Ishikawa (cell line): ENCODE results near the gene MCM9.

Experiments used
- CEBPB ChIP-seq: IDR thresholded peaks from 2 replicates; pipeline ENCODE4 v1.6.1; 2012
- CREB1 ChIP-seq: IDR thresholded peaks from 2 replicates; pipeline ENCODE4 v1.6.1; 2012; ENCODE audit warnings: low read depth
- EGR1 ChIP-seq: IDR thresholded peaks from 2 replicates; pipeline ENCODE4 v1.6.1; 2012
- EP300 ChIP-seq: IDR thresholded peaks from 2 replicates; pipeline ENCODE4 v1.6.1; 2012; ENCODE audit warnings: borderline replicate concordance
- NFIC ChIP-seq: IDR thresholded peaks from 2 replicates; pipeline ENCODE4 v1.6.1; 2012
- TAF1 ChIP-seq: IDR thresholded peaks from 2 replicates; pipeline ENCODE4 v1.6.1; 2012; ENCODE audit warnings: low read depth, mild to moderate bottlenecking
- TEAD4 ChIP-seq: IDR thresholded peaks from 2 replicates; pipeline ENCODE4 v1.6.1; 2012
- YY1 ChIP-seq: IDR thresholded peaks from 2 replicates; pipeline ENCODE4 v1.6.1; 2012; ENCODE audit warnings: low read depth
- TF ChIP-seq, protein P1 (sequence below): IDR thresholded peaks from 2 replicates; pipeline ENCODE4 v1.6.1; 2012; ENCODE audit warnings: low read depth, mild to moderate bottlenecking
- TF ChIP-seq, protein P2 (sequence below): IDR thresholded peaks from 2 replicates; pipeline ENCODE4 v1.6.1; 2012

DNA sequence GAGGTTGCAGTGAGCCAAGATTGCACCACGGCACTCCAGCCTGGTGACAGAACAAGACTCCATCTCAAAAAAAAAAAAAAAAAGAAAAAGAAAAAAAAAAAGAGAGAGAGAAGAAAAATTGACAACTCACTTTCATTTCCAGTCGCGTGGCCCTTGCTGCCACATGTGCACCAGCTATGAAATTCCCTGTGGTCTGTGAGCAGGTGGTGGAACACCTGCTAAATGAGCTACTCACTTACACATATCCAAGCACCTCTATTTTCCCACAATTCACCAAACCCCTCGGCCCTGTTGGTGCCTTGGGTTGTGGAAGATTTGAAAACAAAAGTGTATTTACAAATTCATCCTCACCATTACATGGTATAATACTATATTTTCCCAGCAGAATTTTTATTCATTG lies 146.3 kb downstream of the MCM9 start:
- TF ChIP-seq, protein P1, sequence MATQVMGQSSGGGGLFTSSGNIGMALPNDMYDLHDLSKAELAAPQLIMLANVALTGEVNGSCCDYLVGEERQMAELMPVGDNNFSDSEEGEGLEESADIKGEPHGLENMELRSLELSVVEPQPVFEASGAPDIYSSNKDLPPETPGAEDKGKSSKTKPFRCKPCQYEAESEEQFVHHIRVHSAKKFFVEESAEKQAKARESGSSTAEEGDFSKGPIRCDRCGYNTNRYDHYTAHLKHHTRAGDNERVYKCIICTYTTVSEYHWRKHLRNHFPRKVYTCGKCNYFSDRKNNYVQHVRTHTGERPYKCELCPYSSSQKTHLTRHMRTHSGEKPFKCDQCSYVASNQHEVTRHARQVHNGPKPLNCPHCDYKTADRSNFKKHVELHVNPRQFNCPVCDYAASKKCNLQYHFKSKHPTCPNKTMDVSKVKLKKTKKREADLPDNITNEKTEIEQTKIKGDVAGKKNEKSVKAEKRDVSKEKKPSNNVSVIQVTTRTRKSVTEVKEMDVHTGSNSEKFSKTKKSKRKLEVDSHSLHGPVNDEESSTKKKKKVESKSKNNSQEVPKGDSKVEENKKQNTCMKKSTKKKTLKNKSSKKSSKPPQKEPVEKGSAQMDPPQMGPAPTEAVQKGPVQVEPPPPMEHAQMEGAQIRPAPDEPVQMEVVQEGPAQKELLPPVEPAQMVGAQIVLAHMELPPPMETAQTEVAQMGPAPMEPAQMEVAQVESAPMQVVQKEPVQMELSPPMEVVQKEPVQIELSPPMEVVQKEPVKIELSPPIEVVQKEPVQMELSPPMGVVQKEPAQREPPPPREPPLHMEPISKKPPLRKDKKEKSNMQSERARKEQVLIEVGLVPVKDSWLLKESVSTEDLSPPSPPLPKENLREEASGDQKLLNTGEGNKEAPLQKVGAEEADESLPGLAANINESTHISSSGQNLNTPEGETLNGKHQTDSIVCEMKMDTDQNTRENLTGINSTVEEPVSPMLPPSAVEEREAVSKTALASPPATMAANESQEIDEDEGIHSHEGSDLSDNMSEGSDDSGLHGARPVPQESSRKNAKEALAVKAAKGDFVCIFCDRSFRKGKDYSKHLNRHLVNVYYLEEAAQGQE, result no peak
- no peak for TF ChIP-seq EGR1
- no peak for TF ChIP-seq YY1
- TF ChIP-seq EP300, result no peak
- no peak for TF ChIP-seq NFIC
- TF ChIP-seq, protein P2, sequence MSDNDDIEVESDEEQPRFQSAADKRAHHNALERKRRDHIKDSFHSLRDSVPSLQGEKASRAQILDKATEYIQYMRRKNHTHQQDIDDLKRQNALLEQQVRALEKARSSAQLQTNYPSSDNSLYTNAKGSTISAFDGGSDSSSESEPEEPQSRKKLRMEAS, result no peak
- no peak for TF ChIP-seq CREB1
- TF ChIP-seq TEAD4, result no peak
- no peak for TF ChIP-seq TAF1
- no peak for TF ChIP-seq CEBPB
